Uterus (tissue), 2 donors: ENCODE results near the gene ALKBH7.

Source experiments
- CTCF ChIP-seq, 4 experiments: fragments of 200-600 bp in 2 of 4; fragments of 450-650 bp in 2 of 4; sonication (generic) in 2 of 4; IDR thresholded peaks; one replicate each; pipeline ENCODE4 v1.5.1; 2016 to 2019; ENCODE audit warnings: antibody characterized with exemption in 4 of 4, mild to moderate bottlenecking in 2 of 4, moderate library complexity in 1 of 4
- POLR2A ChIP-seq, 2 donors: fragments of 450-650 bp; IDR thresholded peaks; one replicate each; pipeline ENCODE4 v1.6.1; 2016; ENCODE audit warnings: antibody characterized with exemption in 2 of 2, mild to moderate bottlenecking in 1 of 2, moderate library complexity in 1 of 2

- TF ChIP-seq CTCF (IDR thresholded peaks at IDR 0.05): no peak
- no peak for TF ChIP-seq POLR2A (IDR thresholded peaks at IDR 0.05)
These were observed 43.1 kb downstream of the ALKBH7 start for GRCh38 chr19:6415591-6416190.
